Peyer's patch (tissue), 4 donors: ENCODE measurements around the gene MDN1. TPM values are rescaled to one million over a fixed set of nuclear protein-coding genes. Genes with fewer than 3 reads are reported as not detected.
"Not testable (repeated sequence)": the region's sequence is repeated elsewhere in the genome, so short reads cannot be mapped to it uniquely, and the experiment has no call there.

Experiments
- DNase-seq, 3 donors: peaks; one replicate each; pipeline ENCODE4 v3.0.0-alpha.2; 2017 to 2019
- H3K27ac ChIP-seq, 4 donors: fragments of 200-600 bp; sonication (generic); one replicate each; pipeline ENCODE4 v1.5.1; 2016 to 2019
- H3K27me3 ChIP-seq, 2 donors: fragments of 200-600 bp; sonication (generic); one replicate each; pipeline ENCODE4 v1.5.1; 2019
- H3K36me3 ChIP-seq, 3 donors: fragments of 200-600 bp; sonication (generic); one replicate each; pipeline ENCODE4 v1.5.1; 2016 to 2019
- H3K4me1 ChIP-seq, 4 donors: fragments of 200-600 bp; sonication (generic); one replicate each; pipeline ENCODE4 v1.5.1; 2016 to 2019
- H3K4me3 ChIP-seq, 4 donors: fragments of 200-600 bp; sonication (generic); 1 replicate in 3 of 4; 2 replicates in 1 of 4; pipeline ENCODE4 v1.5.1; 2016 to 2019; ENCODE audit warnings: mild to moderate bottlenecking in 1 of 4
- H3K9me3 ChIP-seq, 4 donors: fragments of 200-600 bp; sonication (generic); one replicate each; pipeline ENCODE4 v1.5.1; 2016 to 2019; ENCODE audit warnings: mild to moderate bottlenecking in 1 of 4
- CTCF ChIP-seq, 6 experiments: fragments of 450-650 bp in 4 of 6; fragments of 200-600 bp in 2 of 6; sonication (generic) in 1 of 6; IDR thresholded peaks; one replicate each; pipeline ENCODE4 v1.5.1; 2017 to 2019; ENCODE audit warnings: antibody characterized with exemption in 6 of 6, mild to moderate bottlenecking in 3 of 6, moderate library complexity in 1 of 6
- POLR2A ChIP-seq, 2 donors: fragments of 450-650 bp; IDR thresholded peaks; one replicate each; pipeline ENCODE4 v1.5.1; 2017; ENCODE audit warnings: antibody characterized with exemption in 2 of 2, mild to moderate bottlenecking in 2 of 2, moderate library complexity in 2 of 2
- total RNA-seq, 4 donors: library from RNA; depleted of rRNA; stranded (reverse); fragments of >200 nt; gene quantifications; one replicate each; pipeline ENCODE4 v1.1.0, GENCODE V29; 2016

MDN1 gene
- total RNA-seq, 4 donors from 2014 or later = 19.6 to 62.7 (median 35.5) TPM

- no peak for DNase-seq
- Histone ChIP-seq H3K4me1 (no peaks in the 10 kb centered on the region), H3K27me3 (no peaks in the 10 kb centered on the region), H3K4me3 (no peak overlapping the region), H3K27ac (no peak overlapping the region), H3K9me3 (peaks cover 0 to 13% (median 0%) of the 10 kb centered on the region in 4 donors), H3K36me3 (peaks cover 0 to 68% (median 0%) of the 10 kb centered on the region in 3 donors)
- no peak for TF ChIP-seq CTCF (IDR thresholded peaks at IDR 0.05)
- no peak for TF ChIP-seq POLR2A (IDR thresholded peaks at IDR 0.05)
Observed at GRCh38 chr6:89787660-89788328, 31.8 kb downstream of the MDN1 start.

DNA sequence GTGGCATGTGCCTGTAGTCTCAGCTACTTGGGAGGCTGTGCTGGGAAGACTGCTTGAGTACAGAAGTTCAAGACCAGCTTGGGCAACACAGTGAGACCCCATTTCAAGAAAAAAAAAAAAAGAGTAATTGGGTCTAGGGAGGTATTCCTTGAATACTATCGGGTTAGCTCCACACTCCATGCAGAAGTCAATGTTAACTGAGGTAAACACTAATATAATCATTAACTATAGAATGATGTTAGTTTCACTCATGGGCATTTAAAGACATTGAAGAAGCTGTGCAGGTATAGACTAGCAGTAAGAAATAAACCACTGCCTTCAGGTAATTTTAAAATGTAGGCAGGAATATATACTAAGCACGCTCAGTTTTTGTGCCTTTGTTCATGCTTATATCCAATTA, 32.6 kb downstream of the MDN1 start:
- Histone ChIP-seq H3K4me3 (no peak overlapping the region), H3K27ac (no peak overlapping the region), H3K36me3 (peaks cover 0 to 76% (median 0%) of the 10 kb centered on the region in 3 donors), H3K27me3 (no peaks in the 10 kb centered on the region), H3K4me1 (no peaks in the 10 kb centered on the region), H3K9me3 (peaks cover 0 to 13% (median 0%) of the 10 kb centered on the region in 4 donors)
- no peak for TF ChIP-seq POLR2A (IDR thresholded peaks at IDR 0.05)
- no peak for TF ChIP-seq CTCF (IDR thresholded peaks at IDR 0.05)
- no peak for DNase-seq

DNA sequence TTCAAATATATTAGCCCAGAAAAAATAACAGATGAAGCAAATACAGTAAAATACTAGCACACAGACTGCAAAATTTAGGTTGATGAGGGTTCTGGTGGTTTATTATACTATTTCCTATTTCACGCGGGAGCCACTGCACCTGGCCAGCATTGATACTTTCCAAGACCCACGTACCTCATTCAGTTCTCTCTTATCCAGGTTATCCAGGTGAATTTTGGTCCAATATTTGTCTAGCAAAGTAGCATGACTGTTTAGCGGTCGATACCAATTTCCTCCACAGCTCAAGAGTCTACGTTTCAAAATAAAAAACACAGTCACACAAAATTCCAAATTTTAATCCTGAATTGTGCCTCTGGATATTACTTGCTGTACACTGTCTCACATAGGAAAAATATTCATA, 34.8 kb downstream of the MDN1 start:
- no peak for DNase-seq
- no peaks in the 10 kb centered on the region for H3K27me3 ChIP-seq
- no peak overlapping the region for H3K4me3 ChIP-seq
- H3K9me3 ChIP-seq = peaks cover 0 to 13% (median 0%) of the 10 kb centered on the region in 4 donors
- H3K4me1 ChIP-seq = no peaks in the 10 kb centered on the region
- peaks cover 0 to 92% (median 0%) of the 10 kb centered on the region in 3 donors for H3K36me3 ChIP-seq
- H3K27ac ChIP-seq = no peak overlapping the region
- TF ChIP-seq POLR2A (IDR thresholded peaks at IDR 0.05) = no peak
- TF ChIP-seq CTCF (IDR thresholded peaks at IDR 0.05) = no peak

DNA sequence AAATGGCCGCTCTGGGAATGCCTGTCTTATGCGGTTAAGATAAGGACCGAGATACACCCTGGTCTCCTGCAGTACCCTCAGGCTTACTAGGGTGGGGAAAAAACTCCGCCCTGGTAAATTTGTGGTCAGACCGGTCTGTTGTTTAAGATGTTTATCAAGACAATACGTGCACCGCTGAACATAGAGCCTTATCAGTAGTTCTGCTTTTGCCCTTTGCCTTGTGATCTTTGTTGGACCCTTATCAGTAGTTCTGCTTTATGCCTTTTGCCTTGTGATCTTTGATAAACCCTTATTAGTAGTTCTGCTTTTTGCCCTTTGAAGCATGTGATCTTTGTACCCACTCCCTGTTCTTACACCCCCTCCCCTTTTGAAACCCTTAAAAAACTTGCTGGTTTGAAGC, 36.3 kb downstream of the MDN1 start:
- H3K27ac ChIP-seq, H3K4me3 ChIP-seq, DNase-seq, H3K4me1 ChIP-seq, H3K27me3 ChIP-seq: not testable (repeated sequence)
- Histone ChIP-seq H3K36me3 (peaks cover 0 to 85% (median 0%) of the 10 kb centered on the region in 3 donors), H3K9me3 (peaks cover 0 to 13% (median 0%) of the 10 kb centered on the region in 4 donors)

- Histone ChIP-seq H3K27ac (no peak overlapping the region), H3K27me3 (no peaks in the 10 kb centered on the region), H3K9me3 (peaks cover 0 to 13% (median 0%) of the 10 kb centered on the region in 4 donors), H3K36me3 (peaks cover 0 to 77% (median 0%) of the 10 kb centered on the region in 3 donors), H3K4me1 (no peaks in the 10 kb centered on the region), H3K4me3 (no peak overlapping the region)
- no peak for DNase-seq
- no peak for TF ChIP-seq POLR2A (IDR thresholded peaks at IDR 0.05)
Observed at GRCh38 chr6:89782222-89782621, 37.4 kb downstream of the MDN1 start.

DNA sequence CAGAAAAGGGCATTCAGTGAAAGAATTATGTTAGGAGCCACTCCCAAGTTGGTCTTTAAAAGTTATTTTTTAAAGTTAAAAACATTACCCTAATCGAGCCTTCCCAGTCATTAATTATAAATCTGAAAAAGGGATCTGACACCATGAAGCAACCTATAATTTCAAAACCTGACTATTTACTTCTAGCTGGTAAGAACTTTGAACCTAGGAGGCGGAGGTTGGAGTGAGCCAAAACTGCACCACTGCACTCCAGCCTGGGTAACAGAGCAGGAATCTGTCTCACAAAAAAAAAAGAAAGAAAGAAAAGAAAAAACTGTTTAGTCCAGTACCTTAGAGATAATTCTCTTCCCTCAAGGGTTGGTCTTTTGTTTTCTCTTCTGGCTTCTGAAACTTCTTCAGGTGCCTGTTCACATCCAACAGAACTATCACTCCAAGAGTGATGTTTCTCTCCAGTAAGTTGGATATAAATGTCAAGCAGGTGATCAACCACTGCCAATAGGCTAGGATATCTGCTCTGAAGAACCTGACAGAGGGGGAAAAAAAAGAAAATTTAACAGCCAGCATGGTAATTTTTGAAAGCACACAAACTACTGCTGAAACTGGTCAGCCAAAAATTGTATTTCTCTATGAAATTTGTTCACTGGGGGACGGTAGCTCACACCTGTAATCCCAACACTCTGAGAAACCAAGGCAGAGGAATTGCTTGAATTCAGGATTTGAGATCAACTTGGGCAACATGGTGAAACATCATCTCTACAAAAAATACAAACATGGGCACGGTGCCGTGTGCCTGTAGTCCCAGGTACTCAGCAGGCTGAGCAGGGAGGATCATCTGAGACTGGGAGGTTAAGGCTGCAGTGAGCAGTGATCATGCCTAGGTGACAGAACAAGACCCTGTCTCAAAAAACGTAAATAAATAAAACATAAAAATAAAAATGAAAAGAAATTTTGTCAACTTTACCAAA, 38.2 kb downstream of the MDN1 start:
- peaks cover 0 to 71% (median 0%) of the 10 kb centered on the region in 3 donors for H3K36me3 ChIP-seq
- no peak overlapping the region for H3K27ac ChIP-seq

More for the DNA sequence above, 38.2 kb downstream of the MDN1 start:
- no peak for DNase-seq
- H3K9me3 ChIP-seq = peaks cover 0 to 13% (median 0%) of the 10 kb centered on the region in 4 donors
- H3K4me3 ChIP-seq = no peak overlapping the region
- H3K27me3 ChIP-seq = no peaks in the 10 kb centered on the region
- TF ChIP-seq POLR2A (IDR thresholded peaks at IDR 0.05) (no peak), CTCF (IDR thresholded peaks at IDR 0.05) (no peak)
- no peaks in the 10 kb centered on the region for H3K4me1 ChIP-seq
